Measurements from ENCODE around the gene CSF3. TPM values are rescaled to one million over a fixed set of nuclear protein-coding genes. Genes with fewer than 3 reads are reported as not detected.

The CSF3 gene
- total and polyA plus RNA-seq, 2 of the 13 experiments (the other 11 are each of a cell fraction or from before 2014, with no cell fraction given), result 0.09 TPM; not detected in 1

GRCh38 chr17:40063187-40063771 lies 48.0 kb downstream of the CSF3 start (continued):
- TF ChIP-seq, protein P1, sequence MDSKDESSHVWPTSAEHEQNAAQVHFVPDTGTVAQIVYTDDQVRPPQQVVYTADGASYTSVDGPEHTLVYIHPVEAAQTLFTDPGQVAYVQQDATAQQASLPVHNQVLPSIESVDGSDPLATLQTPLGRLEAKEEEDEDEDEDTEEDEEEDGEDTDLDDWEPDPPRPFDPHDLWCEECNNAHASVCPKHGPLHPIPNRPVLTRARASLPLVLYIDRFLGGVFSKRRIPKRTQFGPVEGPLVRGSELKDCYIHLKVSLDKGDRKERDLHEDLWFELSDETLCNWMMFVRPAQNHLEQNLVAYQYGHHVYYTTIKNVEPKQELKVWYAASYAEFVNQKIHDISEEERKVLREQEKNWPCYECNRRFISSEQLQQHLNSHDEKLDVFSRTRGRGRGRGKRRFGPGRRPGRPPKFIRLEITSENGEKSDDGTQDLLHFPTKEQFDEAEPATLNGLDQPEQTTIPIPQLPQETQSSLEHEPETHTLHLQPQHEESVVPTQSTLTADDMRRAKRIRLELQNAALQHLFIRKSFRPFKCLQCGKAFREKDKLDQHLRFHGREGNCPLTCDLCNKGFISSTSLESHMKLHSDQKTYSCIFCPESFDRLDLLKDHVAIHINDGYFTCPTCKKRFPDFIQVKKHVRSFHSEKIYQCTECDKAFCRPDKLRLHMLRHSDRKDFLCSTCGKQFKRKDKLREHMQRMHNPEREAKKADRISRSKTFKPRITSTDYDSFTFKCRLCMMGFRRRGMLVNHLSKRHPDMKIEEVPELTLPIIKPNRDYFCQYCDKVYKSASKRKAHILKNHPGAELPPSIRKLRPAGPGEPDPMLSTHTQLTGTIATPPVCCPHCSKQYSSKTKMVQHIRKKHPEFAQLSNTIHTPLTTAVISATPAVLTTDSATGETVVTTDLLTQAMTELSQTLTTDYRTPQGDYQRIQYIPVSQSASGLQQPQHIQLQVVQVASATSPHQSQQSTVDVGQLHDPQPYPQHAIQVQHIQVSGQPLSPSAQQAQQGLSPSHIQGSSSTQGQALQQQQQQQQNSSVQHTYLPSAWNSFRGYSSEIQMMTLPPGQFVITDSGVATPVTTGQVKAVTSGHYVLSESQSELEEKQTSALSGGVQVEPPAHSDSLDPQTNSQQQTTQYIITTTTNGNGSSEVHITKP (CRISPR knock-in tag; IDR thresholded peaks at IDR 0.05; ENCODE audit: low read depth), result no peak
- no peak for TF ChIP-seq NRL (CRISPR knock-in tag; IDR thresholded peaks at IDR 0.05; ENCODE audit: borderline replicate concordance)
- no peak for TF ChIP-seq MXI1 (IDR thresholded peaks at IDR 0.05; ENCODE audit: borderline replicate concordance, low read depth, low read length)
- TF ChIP-seq ZNF17 (CRISPR knock-in tag; IDR thresholded peaks at IDR 0.05), result no peak
- no peak for TF ChIP-seq MBD4 (IDR thresholded peaks at IDR 0.05; ENCODE audit: borderline replicate concordance, low read length)
- TF ChIP-seq CAMTA2 (CRISPR knock-in tag; IDR thresholded peaks at IDR 0.05; ENCODE audit: borderline replicate concordance), result no peak; the same call in none of the 2 replicates
- no peak for TF ChIP-seq ZNF292 (CRISPR knock-in tag; IDR thresholded peaks at IDR 0.05; ENCODE audit: borderline replicate concordance, low read depth)
- TF ChIP-seq, protein P2, sequence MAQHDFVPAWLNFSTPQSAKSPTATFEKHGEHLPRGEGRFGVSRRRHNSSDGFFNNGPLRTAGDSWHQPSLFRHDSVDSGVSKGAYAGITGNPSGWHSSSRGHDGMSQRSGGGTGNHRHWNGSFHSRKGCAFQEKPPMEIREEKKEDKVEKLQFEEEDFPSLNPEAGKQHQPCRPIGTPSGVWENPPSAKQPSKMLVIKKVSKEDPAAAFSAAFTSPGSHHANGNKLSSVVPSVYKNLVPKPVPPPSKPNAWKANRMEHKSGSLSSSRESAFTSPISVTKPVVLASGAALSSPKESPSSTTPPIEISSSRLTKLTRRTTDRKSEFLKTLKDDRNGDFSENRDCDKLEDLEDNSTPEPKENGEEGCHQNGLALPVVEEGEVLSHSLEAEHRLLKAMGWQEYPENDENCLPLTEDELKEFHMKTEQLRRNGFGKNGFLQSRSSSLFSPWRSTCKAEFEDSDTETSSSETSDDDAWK (CRISPR knock-in tag; IDR thresholded peaks at IDR 0.05), result no peak
- no peak for TF ChIP-seq ZNF12 (CRISPR knock-in tag; IDR thresholded peaks at IDR 0.05)
- TF ChIP-seq SUZ12 (IDR thresholded peaks at IDR 0.05; ENCODE audit: low read depth, low read length), result no peak
- TF ChIP-seq ZNF30 (CRISPR knock-in tag; IDR thresholded peaks at IDR 0.05), result no peak
- TF ChIP-seq PRMT3 (CRISPR knock-in tag; IDR thresholded peaks at IDR 0.05; ENCODE audit: borderline replicate concordance, low read depth), result no peak
- peak; percentile 74; the same call in 1 of the 2 replicates for TF ChIP-seq SIN3A (IDR thresholded peaks at IDR 0.05; ENCODE audit: borderline replicate concordance, low read depth, low read length)
- TF ChIP-seq ZNF550 (CRISPR knock-in tag; IDR thresholded peaks at IDR 0.05; ENCODE audit: borderline replicate concordance), result no peak
- TF ChIP-seq NR0B2 (CRISPR knock-in tag; IDR thresholded peaks at IDR 0.05), result peak; percentile 82; the same call in 1 of the 2 replicates
- TF ChIP-seq KLF16 (CRISPR knock-in tag; IDR thresholded peaks at IDR 0.05), result no peak
- peak; percentile 20; the same call in 1 of the 2 replicates for TF ChIP-seq HOXA3 (CRISPR knock-in tag; IDR thresholded peaks at IDR 0.05)
- no peak; the same call in 1 of the 2 replicates for TF ChIP-seq MEIS2 (CRISPR knock-in tag; IDR thresholded peaks at IDR 0.05)
- no peak for TF ChIP-seq ZNF256 (CRISPR knock-in tag; conservative IDR thresholded peaks at IDR 0.05)
- TF ChIP-seq STAG1 (CRISPR knock-in tag; IDR thresholded peaks at IDR 0.05), result no peak
- no peak for TF ChIP-seq SP5 (CRISPR knock-in tag; IDR thresholded peaks at IDR 0.05; ENCODE audit: borderline replicate concordance, low read depth)
- peak; percentile 36; the same call in 1 of the 2 replicates for TF ChIP-seq TAF1 (CRISPR knock-in tag; IDR thresholded peaks at IDR 0.05)
- no peak for TF ChIP-seq NFYC (CRISPR knock-in tag; IDR thresholded peaks at IDR 0.05)

Data from HepG2 (cell line).